ENCODE results near the gene TM9SF3. TPM values are rescaled to one million over a fixed set of nuclear protein-coding genes. Genes with fewer than 3 reads are reported as not detected.
A peak's percentile ranks its signal among the peaks of the same experiment; 100 is the strongest.

The TM9SF3 gene
- total RNA-seq, 1 experiment from 2014 or later, result 79.3 TPM

DNA sequence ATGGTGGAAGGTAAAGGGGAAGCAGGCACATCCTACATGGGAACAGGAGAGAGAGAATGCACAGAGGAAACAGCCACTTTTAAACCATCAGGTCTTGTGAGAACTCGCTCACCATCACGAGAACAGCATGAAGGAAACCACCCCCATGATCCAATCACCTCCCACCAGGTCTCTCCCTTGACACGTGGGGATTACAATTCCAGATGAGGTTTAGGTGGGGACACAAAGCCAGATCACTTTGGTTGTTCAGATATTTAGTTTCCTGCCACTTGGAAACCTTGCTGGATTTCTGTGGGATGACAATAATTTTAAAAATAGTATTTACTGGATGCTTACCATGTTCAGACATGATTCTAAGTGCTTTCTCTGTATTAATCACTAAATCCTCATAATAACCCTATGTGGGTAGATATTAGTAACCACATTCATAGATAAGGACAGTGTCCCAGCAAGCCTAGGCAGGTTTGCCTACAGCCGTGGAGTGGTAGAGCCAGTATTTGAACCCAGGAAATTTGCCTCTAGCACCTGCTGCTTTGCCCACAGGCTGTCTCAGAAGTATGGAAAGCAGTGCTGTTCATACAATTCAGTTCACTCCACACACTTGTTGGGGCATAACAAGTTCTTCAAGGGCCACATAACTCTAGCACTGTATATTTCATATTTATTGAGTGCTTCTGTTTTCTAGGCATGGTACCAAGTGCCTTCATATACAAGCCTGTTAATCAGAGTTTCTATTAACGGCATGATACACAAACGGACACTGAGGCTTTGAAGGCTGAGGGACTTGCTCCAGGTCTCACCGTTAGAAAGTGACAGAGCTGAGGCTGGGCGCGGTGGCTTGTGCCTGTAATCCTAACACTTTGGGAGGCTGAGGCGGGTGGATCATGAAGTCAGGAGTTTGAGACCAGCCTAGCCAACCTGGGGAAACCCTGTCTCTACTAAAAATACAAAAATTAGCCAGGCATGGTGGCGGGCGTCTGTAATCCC, 81.4 kb downstream of the TM9SF3 start:
- POLR2A ChIA-PET, result no interaction called here
- no peak for TF ChIP-seq EZH2phosphoT487 (IDR thresholded peaks at IDR 0.05; ENCODE audit: borderline replicate concordance)
- H4K20me1 ChIP-seq (ENCODE audit: insufficient read depth), result no peaks in the 10 kb centered on the region
- ATAC-seq, result no peak
- no peak overlapping the region for H3K4me3 ChIP-seq (replicated peaks in 1 of 2; ENCODE audit: low read depth in 1 of 2, low read length in 2 of 2)
- no peak overlapping the region for H3K9ac ChIP-seq (ENCODE audit: low read length)
- H3K9me2 ChIP-seq (ENCODE audit: insufficient read depth), result no peaks in the 10 kb centered on the region
- DNase-seq (ENCODE audit: low read depth, low spot score), result no peak
- H3K4me1 ChIP-seq (ENCODE audit: control insufficient read depth in 1 of 2, insufficient read depth in 2 of 2, low read length in 2 of 2), result peaks cover 8 to 35% of the 10 kb centered on the region in 2 experiments
- RAD21 ChIA-PET (ENCODE audit: low non-redundant PET in 1 of 2, low total read pairs in 2 of 2, uncharacterized antibody in 2 of 2, unreplicated experiment in 2 of 2), result no interaction called here
- H3K27ac ChIP-seq (ENCODE audit: low read depth, low read length), result no peak overlapping the region
- H2AFZ ChIP-seq (ENCODE audit: low read depth, low read length, poor library complexity, severe bottlenecking), result no peak overlapping the region
- intact Hi-C loops (cut with micrococcal nuclease), result no loop called here
- CTCF ChIA-PET, result interaction anchor here (1.2 kb wide), 1 partner anchor 15 kb away, joined by 3 read pairs; no protein-coding TSS in a partner anchor
- H3K27me3 ChIP-seq (ENCODE audit: insufficient read depth, low read length), result no peaks in the 10 kb centered on the region
- no peak overlapping the region for H3K4me2 ChIP-seq (ENCODE audit: low read length)
- no peaks in the 10 kb centered on the region for H3K36me3 ChIP-seq (ENCODE audit: control insufficient read depth in 1 of 2, insufficient read depth in 2 of 2, low read length in 2 of 2)
- no TSS peak for BruUV-seq (replicated peaks)
- H3K79me2 ChIP-seq (ENCODE audit: insufficient read depth, low read length), result no peaks in the 10 kb centered on the region
- H3K9me3 ChIP-seq (ENCODE audit: control insufficient read depth in 1 of 2, insufficient read depth in 1 of 2, low read depth in 1 of 2, low read length in 2 of 2), result no peaks in the 10 kb centered on the region

DNA sequence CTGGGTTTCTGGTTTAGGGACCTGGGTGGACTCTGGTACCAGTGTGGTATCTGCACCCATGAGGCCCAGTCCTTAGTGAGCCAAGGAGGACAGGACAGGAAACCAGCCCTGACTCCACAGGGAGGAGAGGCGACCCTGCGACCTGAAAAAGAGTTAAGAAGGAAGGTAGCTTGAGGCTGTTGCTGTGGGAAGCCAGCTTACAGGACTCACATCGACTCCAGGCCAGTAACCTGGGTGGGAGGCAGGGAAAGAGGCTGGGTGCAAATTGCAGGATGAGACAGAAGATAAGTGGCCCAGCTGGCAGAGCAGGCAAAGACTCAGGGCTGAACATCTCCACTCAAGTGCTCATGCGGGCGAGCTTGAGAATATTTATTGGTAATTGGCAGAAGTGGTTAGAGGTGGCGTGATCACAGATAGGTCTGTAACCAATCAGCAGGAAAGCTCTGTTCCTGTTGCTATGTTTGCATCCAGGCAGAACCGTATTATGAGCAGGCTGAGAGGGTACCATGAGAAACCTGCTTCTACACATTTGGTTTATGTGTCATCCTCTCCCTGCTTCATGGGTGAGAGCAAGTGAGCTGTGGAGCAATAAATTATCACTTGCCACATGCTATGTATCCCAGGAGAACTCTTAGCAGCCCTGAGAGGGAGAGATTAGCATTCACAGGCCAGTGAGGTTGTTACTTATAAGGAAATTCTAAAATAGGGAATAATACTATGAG, 84.1 kb downstream of the TM9SF3 start:
- H3K79me2 ChIP-seq (ENCODE audit: insufficient read depth, low read length), result no peaks in the 10 kb centered on the region
- DNase-seq (ENCODE audit: low read depth, low spot score), result no peak
- ChIA-PET POLR2A (interaction anchor here (1.7 kb wide), 1 partner anchor 13 kb away, joined by 12 read pairs; no protein-coding TSS in a partner anchor), RAD21 (ENCODE audit: low non-redundant PET in 1 of 2, low total read pairs in 2 of 2, uncharacterized antibody in 2 of 2, unreplicated experiment in 2 of 2) (no interaction called here), CTCF (interaction anchor here (1.0 to 2.4 kb wide), 3 partner anchors 8 to 131 kb away, joined by 3 to 28 read pairs (median 7); no protein-coding TSS in a partner anchor)
- H4K20me1 ChIP-seq (ENCODE audit: insufficient read depth), result no peaks in the 10 kb centered on the region
- no peaks in the 10 kb centered on the region for H3K9me2 ChIP-seq (ENCODE audit: insufficient read depth)
- no peak overlapping the region for H2AFZ ChIP-seq (ENCODE audit: low read depth, low read length, poor library complexity, severe bottlenecking)
- H3K27ac ChIP-seq (ENCODE audit: low read depth, low read length), result peak overlapping the region; percentile 0; the same call in 1 of the 2 replicates
- no peak overlapping the region for H3K9ac ChIP-seq (ENCODE audit: low read length)
- no peaks in the 10 kb centered on the region for H3K9me3 ChIP-seq (ENCODE audit: control insufficient read depth in 1 of 2, insufficient read depth in 1 of 2, low read depth in 1 of 2, low read length in 2 of 2)
- H3K4me2 ChIP-seq (ENCODE audit: low read length), result peak overlapping the region; percentile 48
- H3K4me1 ChIP-seq (ENCODE audit: control insufficient read depth in 1 of 2, insufficient read depth in 2 of 2, low read length in 2 of 2), result peaks cover 8 to 28% of the 10 kb centered on the region in 2 experiments
- no peaks in the 10 kb centered on the region for H3K27me3 ChIP-seq (ENCODE audit: insufficient read depth, low read length)
- intact Hi-C loops (cut with micrococcal nuclease), result no loop called here
- no TSS peak for BruUV-seq (replicated peaks)
- H3K36me3 ChIP-seq (ENCODE audit: control insufficient read depth in 1 of 2, insufficient read depth in 2 of 2, low read length in 2 of 2), result no peaks in the 10 kb centered on the region
- 0 out of 2 replicates have a peak, but pooled peaks have one; percentile 24 for ATAC-seq
- H3K4me3 ChIP-seq (replicated peaks in 1 of 2; ENCODE audit: low read depth in 1 of 2, low read length in 2 of 2), result no peak overlapping the region
- TF ChIP-seq POLR2A (IDR thresholded peaks at IDR 0.05; ENCODE audit: borderline replicate concordance, extremely low read depth, insufficient read depth, insufficient read length), result no peak
- TF ChIP-seq ZFX (IDR thresholded peaks at IDR 0.05), result no peak
- TF ChIP-seq, protein P1, sequence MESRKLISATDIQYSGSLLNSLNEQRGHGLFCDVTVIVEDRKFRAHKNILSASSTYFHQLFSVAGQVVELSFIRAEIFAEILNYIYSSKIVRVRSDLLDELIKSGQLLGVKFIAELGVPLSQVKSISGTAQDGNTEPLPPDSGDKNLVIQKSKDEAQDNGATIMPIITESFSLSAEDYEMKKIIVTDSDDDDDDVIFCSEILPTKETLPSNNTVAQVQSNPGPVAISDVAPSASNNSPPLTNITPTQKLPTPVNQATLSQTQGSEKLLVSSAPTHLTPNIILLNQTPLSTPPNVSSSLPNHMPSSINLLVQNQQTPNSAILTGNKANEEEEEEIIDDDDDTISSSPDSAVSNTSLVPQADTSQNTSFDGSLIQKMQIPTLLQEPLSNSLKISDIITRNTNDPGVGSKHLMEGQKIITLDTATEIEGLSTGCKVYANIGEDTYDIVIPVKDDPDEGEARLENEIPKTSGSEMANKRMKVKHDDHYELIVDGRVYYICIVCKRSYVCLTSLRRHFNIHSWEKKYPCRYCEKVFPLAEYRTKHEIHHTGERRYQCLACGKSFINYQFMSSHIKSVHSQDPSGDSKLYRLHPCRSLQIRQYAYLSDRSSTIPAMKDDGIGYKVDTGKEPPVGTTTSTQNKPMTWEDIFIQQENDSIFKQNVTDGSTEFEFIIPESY (IDR thresholded peaks at IDR 0.05; ENCODE audit: extremely low read depth, insufficient replicate concordance, low read length), result no peak
- TF ChIP-seq TCF7L2 (IDR thresholded peaks at IDR 0.05; ENCODE audit: borderline replicate concordance, extremely low read depth, insufficient read depth, insufficient read length), result no peak
- no peak for TF ChIP-seq CEBPB (IDR thresholded peaks at IDR 0.05; ENCODE audit: low read depth)
- TF ChIP-seq, protein P2, sequence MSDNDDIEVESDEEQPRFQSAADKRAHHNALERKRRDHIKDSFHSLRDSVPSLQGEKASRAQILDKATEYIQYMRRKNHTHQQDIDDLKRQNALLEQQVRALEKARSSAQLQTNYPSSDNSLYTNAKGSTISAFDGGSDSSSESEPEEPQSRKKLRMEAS (IDR thresholded peaks at IDR 0.05), result no peak
- no peak for TF ChIP-seq RAD21 (IDR thresholded peaks at IDR 0.05; ENCODE audit: low read depth)
- TF ChIP-seq SIN3A (IDR thresholded peaks at IDR 0.05; ENCODE audit: low read depth), result no peak
- no peak for TF ChIP-seq CBX3 (IDR thresholded peaks at IDR 0.05; ENCODE audit: low read depth)
- no peak for TF ChIP-seq YY1 (IDR thresholded peaks at IDR 0.05; ENCODE audit: extremely low read depth, insufficient replicate concordance, low read depth, low read length)
- no peak for TF ChIP-seq JUND (IDR thresholded peaks at IDR 0.05)
- no peak for TF ChIP-seq FOSL1 (IDR thresholded peaks at IDR 0.05; ENCODE audit: low read depth)

Data from HCT116 (cell line).